Measurements from ENCODE around the gene OAF.
A peak's percentile ranks its signal among the peaks of the same experiment; 100 is the strongest.
"Not testable (repeated sequence)": the region's sequence is repeated elsewhere in the genome, so short reads cannot be mapped to it uniquely, and the experiment has no call there.

OAF gene

GRCh38 chr11:120210626-120211521, at the start of gene OAF:
Gene OAF, plus strand, starts transcription at chr11:120211032. Its CDS starts 248 bp downstream, at chr11:120211280.
- peak; percentile 40 for DNase-seq

- no peak for DNase-seq
These were observed 43.2 kb upstream of the OAF start for GRCh38 chr11:120167659-120168058.

GRCh38 chr11:120168108-120168959, 42.5 kb upstream of the OAF start:
- DNase-seq: no peak

- peak; percentile 46 for DNase-seq
These were observed 41.7 kb upstream of the OAF start for GRCh38 chr11:120168960-120169681.

- DNase-seq: no peak
These were observed 40.7 kb upstream of the OAF start for GRCh38 chr11:120169981-120170698.

GRCh38 chr11:120170741-120171261, 40.0 kb upstream of the OAF start:
- no peak for DNase-seq

- peak; percentile 14 for DNase-seq
These were observed 38.5 kb upstream of the OAF start for GRCh38 chr11:120172054-120172911.

GRCh38 chr11:120173019-120173705, 37.7 kb upstream of the OAF start:
- DNase-seq: no peak

- DNase-seq: no peak
These were observed 37.0 kb upstream of the OAF start for GRCh38 chr11:120173807-120174206.

- DNase-seq: no peak
These were observed 36.0 kb upstream of the OAF start for GRCh38 chr11:120174866-120175265.

GRCh38 chr11:120178561-120179056, 32.2 kb upstream of the OAF start:
- DNase-seq: no peak

GRCh38 chr11:120179057-120179672, 31.7 kb upstream of the OAF start:
- no peak for DNase-seq

- not testable (repeated sequence) for DNase-seq
These were observed 30.8 kb upstream of the OAF start for GRCh38 chr11:120180063-120180462.

GRCh38 chr11:120180551-120181232, 30.1 kb upstream of the OAF start:
- no peak for DNase-seq

- no peak for DNase-seq
These were observed 29.4 kb upstream of the OAF start for GRCh38 chr11:120181376-120181975.

- DNase-seq: no peak
These were observed 28.5 kb upstream of the OAF start for GRCh38 chr11:120182372-120182771.

- no peak for DNase-seq
These were observed 27.9 kb upstream of the OAF start for GRCh38 chr11:120182790-120183491.

- no peak for DNase-seq
These were observed 27.1 kb upstream of the OAF start for GRCh38 chr11:120183701-120184141.
